ENCODE measurements around the gene PGA5. TPM values are rescaled to one million over a fixed set of nuclear protein-coding genes. Genes with fewer than 3 reads are reported as not detected.

PGA5 gene
- total and polyA plus RNA-seq, 2 experiments from 2014 or later, result 0.45 to 0.52 TPM

DNA sequence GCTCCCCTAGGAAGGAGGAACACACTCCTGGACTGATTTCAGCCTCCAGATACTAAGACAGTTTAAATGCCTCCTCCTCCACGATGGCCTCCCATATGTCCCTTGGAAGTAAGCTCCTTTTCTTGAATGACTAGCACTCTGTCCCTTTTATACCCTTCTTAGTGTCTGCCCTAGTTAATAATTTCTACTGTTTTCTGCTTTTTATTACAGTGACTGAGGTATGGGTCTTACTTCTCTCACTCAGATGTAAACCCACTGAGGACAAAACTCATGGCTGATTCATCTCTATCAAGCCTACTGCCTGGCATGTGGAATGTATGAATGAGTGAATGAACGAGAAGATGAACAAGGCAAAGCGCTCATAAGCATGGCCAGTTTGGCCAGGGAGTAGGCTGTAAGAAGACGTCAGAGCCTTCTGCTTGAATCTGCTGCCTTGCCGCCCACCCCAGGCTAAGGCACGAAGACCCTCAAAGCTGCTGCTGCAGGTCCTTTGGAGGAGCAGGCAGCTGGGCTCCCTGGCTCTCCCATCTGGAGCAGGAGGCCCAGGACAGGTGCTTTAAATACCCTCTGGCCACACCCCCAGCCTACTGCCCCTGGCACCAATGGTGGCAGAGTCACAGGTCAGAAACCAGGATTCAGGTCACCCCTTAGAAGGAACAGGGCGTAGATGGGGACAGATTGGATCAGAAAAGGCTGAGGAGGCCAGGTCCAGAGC, 45.8 kb upstream of the PGA5 start:
- Histone ChIP-seq H3F3A (replicated peaks; ENCODE audit: low read depth) (no peaks in the 10 kb centered on the region), H3K27ac (ENCODE audit: low read depth) (no peak overlapping the region), H3K79me2 (replicated peaks; ENCODE audit: insufficient read depth) (no peaks in the 10 kb centered on the region), H3K4me2 (no peak overlapping the region), H4K20me1 (replicated peaks; ENCODE audit: insufficient read depth) (no peaks in the 10 kb centered on the region), H3K4me1 (ENCODE audit: insufficient read depth) (no peaks in the 10 kb centered on the region), H2AFZ (peak overlapping the region; percentile 56; the same call in 1 of the 2 replicates), H3K27me3 (ENCODE audit: insufficient read depth) (no peaks in the 10 kb centered on the region), H3K4me3 (no peak overlapping the region), H3K36me3 (ENCODE audit: insufficient read depth) (no peaks in the 10 kb centered on the region), H3K9me2 (ENCODE audit: insufficient read depth) (no peaks in the 10 kb centered on the region)
- H3K27ac Mint-ChIP-seq, result no peak overlapping the region
- no peaks in the 10 kb centered on the region for H3K36me3 Mint-ChIP-seq (ENCODE audit: low read depth)
- H3K4me3 Mint-ChIP-seq, result no peak overlapping the region
- ATAC-seq (no peak), DNase-seq (ENCODE audit: low spot score) (no peak)
- H3K27me3 Mint-ChIP-seq (ENCODE audit: insufficient read depth, low read depth, poor library complexity), result peaks cover 9% of the 10 kb centered on the region
- peaks cover 2% of the 10 kb centered on the region; the same call in 1 of the 3 replicates for H3K4me1 Mint-ChIP-seq
- TF ChIP-seq, protein P1, sequence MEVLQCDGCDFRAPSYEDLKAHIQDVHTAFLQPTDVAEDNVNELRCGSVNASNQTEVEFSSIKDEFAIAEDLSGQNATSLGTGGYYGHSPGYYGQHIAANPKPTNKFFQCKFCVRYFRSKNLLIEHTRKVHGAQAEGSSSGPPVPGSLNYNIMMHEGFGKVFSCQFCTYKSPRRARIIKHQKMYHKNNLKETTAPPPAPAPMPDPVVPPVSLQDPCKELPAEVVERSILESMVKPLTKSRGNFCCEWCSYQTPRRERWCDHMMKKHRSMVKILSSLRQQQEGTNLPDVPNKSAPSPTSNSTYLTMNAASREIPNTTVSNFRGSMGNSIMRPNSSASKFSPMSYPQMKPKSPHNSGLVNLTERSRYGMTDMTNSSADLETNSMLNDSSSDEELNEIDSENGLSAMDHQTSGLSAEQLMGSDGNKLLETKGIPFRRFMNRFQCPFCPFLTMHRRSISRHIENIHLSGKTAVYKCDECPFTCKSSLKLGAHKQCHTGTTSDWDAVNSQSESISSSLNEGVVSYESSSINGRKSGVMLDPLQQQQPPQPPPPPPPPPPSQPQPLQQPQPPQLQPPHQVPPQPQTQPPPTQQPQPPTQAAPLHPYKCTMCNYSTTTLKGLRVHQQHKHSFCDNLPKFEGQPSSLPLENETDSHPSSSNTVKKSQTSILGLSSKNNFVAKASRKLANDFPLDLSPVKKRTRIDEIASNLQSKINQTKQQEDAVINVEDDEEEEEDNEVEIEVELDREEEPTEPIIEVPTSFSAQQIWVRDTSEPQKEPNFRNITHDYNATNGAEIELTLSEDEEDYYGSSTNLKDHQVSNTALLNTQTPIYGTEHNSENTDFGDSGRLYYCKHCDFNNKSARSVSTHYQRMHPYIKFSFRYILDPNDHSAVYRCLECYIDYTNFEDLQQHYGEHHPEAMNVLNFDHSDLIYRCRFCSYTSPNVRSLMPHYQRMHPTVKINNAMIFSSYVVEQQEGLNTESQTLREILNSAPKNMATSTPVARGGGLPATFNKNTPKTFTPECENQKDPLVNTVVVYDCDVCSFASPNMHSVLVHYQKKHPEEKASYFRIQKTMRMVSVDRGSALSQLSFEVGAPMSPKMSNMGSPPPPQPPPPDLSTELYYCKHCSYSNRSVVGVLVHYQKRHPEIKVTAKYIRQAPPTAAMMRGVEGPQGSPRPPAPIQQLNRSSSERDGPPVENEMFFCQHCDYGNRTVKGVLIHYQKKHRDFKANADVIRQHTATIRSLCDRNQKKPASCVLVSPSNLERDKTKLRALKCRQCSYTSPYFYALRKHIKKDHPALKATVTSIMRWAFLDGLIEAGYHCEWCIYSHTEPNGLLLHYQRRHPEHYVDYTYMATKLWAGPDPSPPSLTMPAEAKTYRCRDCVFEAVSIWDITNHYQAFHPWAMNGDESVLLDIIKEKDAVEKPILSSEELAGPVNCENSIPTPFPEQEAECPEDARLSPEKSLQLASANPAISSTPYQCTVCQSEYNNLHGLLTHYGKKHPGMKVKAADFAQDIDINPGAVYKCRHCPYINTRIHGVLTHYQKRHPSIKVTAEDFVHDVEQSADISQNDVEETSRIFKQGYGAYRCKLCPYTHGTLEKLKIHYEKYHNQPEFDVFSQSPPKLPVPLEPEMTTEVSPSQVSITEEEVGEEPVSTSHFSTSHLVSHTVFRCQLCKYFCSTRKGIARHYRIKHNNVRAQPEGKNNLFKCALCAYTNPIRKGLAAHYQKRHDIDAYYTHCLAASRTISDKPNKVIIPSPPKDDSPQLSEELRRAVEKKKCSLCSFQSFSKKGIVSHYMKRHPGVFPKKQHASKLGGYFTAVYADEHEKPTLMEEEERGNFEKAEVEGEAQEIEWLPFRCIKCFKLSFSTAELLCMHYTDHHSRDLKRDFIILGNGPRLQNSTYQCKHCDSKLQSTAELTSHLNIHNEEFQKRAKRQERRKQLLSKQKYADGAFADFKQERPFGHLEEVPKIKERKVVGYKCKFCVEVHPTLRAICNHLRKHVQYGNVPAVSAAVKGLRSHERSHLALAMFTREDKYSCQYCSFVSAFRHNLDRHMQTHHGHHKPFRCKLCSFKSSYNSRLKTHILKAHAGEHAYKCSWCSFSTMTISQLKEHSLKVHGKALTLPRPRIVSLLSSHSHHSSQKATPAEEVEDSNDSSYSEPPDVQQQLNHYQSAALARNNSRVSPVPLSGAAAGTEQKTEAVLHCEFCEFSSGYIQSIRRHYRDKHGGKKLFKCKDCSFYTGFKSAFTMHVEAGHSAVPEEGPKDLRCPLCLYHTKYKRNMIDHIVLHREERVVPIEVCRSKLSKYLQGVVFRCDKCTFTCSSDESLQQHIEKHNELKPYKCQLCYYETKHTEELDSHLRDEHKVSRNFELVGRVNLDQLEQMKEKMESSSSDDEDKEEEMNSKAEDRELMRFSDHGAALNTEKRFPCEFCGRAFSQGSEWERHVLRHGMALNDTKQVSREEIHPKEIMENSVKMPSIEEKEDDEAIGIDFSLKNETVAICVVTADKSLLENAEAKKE (CRISPR knock-in tag; IDR thresholded peaks at IDR 0.05), result no peak
- TF ChIP-seq STAT1 (IDR thresholded peaks at IDR 0.05; ENCODE audit: unreplicated experiment) (no peak), ZNF114 (CRISPR knock-in tag; IDR thresholded peaks at IDR 0.05) (no peak), JUNB (IDR thresholded peaks at IDR 0.05; ENCODE audit: unreplicated experiment) (no peak), EZH2phosphoT487 (IDR thresholded peaks at IDR 0.05; ENCODE audit: unreplicated experiment) (no peak), NANOG (IDR thresholded peaks at IDR 0.05; ENCODE audit: borderline replicate concordance) (no peak), CREB1 (CRISPR knock-in tag; IDR thresholded peaks at IDR 0.05; ENCODE audit: low read depth) (no peak), EZH2 (IDR thresholded peaks at IDR 0.05; ENCODE audit: low read depth, unreplicated experiment) (no peak)
- TF ChIP-seq, protein P2, sequence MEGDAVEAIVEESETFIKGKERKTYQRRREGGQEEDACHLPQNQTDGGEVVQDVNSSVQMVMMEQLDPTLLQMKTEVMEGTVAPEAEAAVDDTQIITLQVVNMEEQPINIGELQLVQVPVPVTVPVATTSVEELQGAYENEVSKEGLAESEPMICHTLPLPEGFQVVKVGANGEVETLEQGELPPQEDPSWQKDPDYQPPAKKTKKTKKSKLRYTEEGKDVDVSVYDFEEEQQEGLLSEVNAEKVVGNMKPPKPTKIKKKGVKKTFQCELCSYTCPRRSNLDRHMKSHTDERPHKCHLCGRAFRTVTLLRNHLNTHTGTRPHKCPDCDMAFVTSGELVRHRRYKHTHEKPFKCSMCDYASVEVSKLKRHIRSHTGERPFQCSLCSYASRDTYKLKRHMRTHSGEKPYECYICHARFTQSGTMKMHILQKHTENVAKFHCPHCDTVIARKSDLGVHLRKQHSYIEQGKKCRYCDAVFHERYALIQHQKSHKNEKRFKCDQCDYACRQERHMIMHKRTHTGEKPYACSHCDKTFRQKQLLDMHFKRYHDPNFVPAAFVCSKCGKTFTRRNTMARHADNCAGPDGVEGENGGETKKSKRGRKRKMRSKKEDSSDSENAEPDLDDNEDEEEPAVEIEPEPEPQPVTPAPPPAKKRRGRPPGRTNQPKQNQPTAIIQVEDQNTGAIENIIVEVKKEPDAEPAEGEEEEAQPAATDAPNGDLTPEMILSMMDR (conservative IDR thresholded peaks at IDR 0.05; ENCODE audit: low read depth in 2 of 2), result no peak
- TF ChIP-seq, protein P3, sequence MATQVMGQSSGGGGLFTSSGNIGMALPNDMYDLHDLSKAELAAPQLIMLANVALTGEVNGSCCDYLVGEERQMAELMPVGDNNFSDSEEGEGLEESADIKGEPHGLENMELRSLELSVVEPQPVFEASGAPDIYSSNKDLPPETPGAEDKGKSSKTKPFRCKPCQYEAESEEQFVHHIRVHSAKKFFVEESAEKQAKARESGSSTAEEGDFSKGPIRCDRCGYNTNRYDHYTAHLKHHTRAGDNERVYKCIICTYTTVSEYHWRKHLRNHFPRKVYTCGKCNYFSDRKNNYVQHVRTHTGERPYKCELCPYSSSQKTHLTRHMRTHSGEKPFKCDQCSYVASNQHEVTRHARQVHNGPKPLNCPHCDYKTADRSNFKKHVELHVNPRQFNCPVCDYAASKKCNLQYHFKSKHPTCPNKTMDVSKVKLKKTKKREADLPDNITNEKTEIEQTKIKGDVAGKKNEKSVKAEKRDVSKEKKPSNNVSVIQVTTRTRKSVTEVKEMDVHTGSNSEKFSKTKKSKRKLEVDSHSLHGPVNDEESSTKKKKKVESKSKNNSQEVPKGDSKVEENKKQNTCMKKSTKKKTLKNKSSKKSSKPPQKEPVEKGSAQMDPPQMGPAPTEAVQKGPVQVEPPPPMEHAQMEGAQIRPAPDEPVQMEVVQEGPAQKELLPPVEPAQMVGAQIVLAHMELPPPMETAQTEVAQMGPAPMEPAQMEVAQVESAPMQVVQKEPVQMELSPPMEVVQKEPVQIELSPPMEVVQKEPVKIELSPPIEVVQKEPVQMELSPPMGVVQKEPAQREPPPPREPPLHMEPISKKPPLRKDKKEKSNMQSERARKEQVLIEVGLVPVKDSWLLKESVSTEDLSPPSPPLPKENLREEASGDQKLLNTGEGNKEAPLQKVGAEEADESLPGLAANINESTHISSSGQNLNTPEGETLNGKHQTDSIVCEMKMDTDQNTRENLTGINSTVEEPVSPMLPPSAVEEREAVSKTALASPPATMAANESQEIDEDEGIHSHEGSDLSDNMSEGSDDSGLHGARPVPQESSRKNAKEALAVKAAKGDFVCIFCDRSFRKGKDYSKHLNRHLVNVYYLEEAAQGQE (IDR thresholded peaks at IDR 0.05; ENCODE audit: unreplicated experiment), result no peak
- TF ChIP-seq, protein P4, sequence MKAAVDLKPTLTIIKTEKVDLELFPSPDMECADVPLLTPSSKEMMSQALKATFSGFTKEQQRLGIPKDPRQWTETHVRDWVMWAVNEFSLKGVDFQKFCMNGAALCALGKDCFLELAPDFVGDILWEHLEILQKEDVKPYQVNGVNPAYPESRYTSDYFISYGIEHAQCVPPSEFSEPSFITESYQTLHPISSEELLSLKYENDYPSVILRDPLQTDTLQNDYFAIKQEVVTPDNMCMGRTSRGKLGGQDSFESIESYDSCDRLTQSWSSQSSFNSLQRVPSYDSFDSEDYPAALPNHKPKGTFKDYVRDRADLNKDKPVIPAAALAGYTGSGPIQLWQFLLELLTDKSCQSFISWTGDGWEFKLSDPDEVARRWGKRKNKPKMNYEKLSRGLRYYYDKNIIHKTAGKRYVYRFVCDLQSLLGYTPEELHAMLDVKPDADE (IDR thresholded peaks at IDR 0.05), result no peak
- peaks cover 9% of the 10 kb centered on the region; the same call in 2 of the 3 replicates for H3K9me3 Mint-ChIP-seq
